ENCODE data around the gene PPP1R26.

The PPP1R26 gene

DNA sequence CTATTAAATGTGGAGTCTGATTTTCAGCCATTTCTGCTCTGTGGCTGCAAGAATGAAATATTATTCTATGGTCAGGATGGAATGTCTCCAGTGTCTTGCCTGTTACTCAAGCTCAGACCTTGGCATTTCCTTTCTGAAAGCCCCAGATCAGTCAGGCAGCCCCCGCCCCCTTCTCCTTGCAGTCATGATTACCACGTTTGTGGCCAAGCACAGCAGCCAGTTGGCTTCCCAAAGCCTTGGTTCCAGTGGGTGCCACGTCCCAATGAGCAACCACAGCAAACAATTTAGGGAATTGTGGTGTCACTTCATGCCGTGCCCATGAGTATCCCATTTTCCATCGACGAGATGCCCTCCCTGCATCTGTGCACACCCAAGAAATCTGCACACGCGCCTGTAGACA is 56.6 kb downstream of the PPP1R26 start:
- Histone ChIP-seq H3K4me1 (ENCODE audit: control insufficient read depth, insufficient read depth, low read length) (peaks cover 8% of the 10 kb centered on the region; the same call in 1 of the 2 replicates), H3K4me3 (ENCODE audit: low read depth, low read length) (no peak overlapping the region), H3K27me3 (ENCODE audit: control insufficient read depth, insufficient read depth, low read length) (peaks cover 7% of the 10 kb centered on the region; the same call in 1 of the 2 replicates), H3K9me3 (ENCODE audit: control insufficient read depth, insufficient read depth, low read depth, low read length) (no peaks in the 10 kb centered on the region), H3K27ac (ENCODE audit: low read depth, low read length) (no peak overlapping the region), H3K36me3 (ENCODE audit: control insufficient read depth, insufficient read depth, low read length) (no peaks in the 10 kb centered on the region), H3K9ac (ENCODE audit: low read length) (no peak overlapping the region)
